PC-9 (cell line): ENCODE data around the gene LRFN2.

ENCODE experiments used
- EZH2 ChIP-seq: fragments of 200-600 bp; sonication (generic); IDR thresholded peaks from 2 replicates; pipeline ENCODE4 v1.8.0; 2017; ENCODE audit warnings: antibody characterized with exemption, low read depth
- TF ChIP-seq, protein P1 (sequence below): fragments of 200-600 bp; sonication (generic); conservative IDR thresholded peaks from 2 replicates; pipeline ENCODE4 v1.6.1; 2017; ENCODE audit warnings: mixed run types, antibody characterized with exemption, mild to moderate bottlenecking, moderate library complexity

DNA sequence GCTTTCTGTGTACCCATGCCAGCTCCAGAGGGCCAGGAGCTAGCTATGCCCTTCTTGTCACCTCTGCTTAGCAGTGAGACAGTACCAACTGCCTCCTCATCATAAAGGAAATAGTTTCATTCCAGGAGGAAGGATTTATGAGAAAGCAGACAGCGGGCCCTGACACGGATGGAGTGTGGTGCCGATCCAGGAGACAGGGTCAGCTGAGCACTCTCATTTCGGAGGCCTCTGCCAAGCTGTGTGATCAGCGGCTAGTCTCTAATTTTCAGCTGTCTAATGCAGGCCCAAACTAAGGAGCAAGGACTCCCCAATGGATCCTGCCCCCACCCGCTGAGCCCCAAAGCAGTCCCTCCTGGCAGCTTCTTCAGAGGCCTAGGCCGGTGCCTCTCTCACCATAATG, 103.1 kb downstream of the LRFN2 start:
- TF ChIP-seq, protein P1, sequence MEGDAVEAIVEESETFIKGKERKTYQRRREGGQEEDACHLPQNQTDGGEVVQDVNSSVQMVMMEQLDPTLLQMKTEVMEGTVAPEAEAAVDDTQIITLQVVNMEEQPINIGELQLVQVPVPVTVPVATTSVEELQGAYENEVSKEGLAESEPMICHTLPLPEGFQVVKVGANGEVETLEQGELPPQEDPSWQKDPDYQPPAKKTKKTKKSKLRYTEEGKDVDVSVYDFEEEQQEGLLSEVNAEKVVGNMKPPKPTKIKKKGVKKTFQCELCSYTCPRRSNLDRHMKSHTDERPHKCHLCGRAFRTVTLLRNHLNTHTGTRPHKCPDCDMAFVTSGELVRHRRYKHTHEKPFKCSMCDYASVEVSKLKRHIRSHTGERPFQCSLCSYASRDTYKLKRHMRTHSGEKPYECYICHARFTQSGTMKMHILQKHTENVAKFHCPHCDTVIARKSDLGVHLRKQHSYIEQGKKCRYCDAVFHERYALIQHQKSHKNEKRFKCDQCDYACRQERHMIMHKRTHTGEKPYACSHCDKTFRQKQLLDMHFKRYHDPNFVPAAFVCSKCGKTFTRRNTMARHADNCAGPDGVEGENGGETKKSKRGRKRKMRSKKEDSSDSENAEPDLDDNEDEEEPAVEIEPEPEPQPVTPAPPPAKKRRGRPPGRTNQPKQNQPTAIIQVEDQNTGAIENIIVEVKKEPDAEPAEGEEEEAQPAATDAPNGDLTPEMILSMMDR, result no peak
- TF ChIP-seq EZH2, result no peak
